ENCODE data around the gene DSCAM.

DNA sequence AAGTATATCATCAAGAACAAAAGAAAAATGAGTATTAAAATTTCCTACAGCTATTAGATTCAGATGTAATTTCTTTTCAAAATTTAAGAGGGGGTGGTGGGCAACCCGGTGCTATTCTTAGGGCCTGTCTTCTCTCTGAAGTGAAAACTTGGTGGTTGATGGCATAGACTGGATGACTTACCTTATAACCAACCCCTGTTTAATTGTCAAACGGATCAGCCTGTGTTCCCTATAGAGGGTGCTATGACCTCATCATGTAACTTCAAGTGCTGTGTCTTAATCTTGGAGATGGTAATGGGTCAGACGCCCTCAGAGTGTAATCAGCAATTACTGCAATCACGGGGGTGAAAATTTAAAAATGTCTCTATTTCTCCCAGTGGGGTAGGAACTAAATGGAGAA lies 803.5 kb downstream of the DSCAM start:
- TF ChIP-seq, protein P1, sequence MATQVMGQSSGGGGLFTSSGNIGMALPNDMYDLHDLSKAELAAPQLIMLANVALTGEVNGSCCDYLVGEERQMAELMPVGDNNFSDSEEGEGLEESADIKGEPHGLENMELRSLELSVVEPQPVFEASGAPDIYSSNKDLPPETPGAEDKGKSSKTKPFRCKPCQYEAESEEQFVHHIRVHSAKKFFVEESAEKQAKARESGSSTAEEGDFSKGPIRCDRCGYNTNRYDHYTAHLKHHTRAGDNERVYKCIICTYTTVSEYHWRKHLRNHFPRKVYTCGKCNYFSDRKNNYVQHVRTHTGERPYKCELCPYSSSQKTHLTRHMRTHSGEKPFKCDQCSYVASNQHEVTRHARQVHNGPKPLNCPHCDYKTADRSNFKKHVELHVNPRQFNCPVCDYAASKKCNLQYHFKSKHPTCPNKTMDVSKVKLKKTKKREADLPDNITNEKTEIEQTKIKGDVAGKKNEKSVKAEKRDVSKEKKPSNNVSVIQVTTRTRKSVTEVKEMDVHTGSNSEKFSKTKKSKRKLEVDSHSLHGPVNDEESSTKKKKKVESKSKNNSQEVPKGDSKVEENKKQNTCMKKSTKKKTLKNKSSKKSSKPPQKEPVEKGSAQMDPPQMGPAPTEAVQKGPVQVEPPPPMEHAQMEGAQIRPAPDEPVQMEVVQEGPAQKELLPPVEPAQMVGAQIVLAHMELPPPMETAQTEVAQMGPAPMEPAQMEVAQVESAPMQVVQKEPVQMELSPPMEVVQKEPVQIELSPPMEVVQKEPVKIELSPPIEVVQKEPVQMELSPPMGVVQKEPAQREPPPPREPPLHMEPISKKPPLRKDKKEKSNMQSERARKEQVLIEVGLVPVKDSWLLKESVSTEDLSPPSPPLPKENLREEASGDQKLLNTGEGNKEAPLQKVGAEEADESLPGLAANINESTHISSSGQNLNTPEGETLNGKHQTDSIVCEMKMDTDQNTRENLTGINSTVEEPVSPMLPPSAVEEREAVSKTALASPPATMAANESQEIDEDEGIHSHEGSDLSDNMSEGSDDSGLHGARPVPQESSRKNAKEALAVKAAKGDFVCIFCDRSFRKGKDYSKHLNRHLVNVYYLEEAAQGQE (IDR thresholded peaks at IDR 0.05; ENCODE audit: insufficient read depth in 1 of 2, low read depth in 2 of 2, low read length in 2 of 2) = no peak
- TF ChIP-seq POLR2AphosphoS5 (IDR thresholded peaks at IDR 0.05; ENCODE audit: low read depth, low read length) (no peak), SIN3A (IDR thresholded peaks at IDR 0.05; ENCODE audit: borderline replicate concordance, insufficient read depth, low read length) (no peak), FOXP2 (optimal IDR thresholded peaks at IDR 0.05; ENCODE audit: borderline replicate concordance, extremely low read depth, extremely low read length, insufficient read depth) (no peak)

All from PFSK-1 (cell line).